GM21360 (cell line): ENCODE results near the gene PIGR.
"Not testable (repeated sequence)": the region's sequence is repeated elsewhere in the genome, so short reads cannot be mapped to it uniquely, and the experiment has no call there.

Experiments
- ATAC-seq: cut with Tn5 transposase; IDR thresholded peaks from one replicate; pipeline ENCODE4 v1.9.1; 2021; ENCODE audit warnings: mild to moderate bottlenecking, moderate library complexity; ENCODE audit not compliant: unreplicated experiment

The PIGR gene

DNA sequence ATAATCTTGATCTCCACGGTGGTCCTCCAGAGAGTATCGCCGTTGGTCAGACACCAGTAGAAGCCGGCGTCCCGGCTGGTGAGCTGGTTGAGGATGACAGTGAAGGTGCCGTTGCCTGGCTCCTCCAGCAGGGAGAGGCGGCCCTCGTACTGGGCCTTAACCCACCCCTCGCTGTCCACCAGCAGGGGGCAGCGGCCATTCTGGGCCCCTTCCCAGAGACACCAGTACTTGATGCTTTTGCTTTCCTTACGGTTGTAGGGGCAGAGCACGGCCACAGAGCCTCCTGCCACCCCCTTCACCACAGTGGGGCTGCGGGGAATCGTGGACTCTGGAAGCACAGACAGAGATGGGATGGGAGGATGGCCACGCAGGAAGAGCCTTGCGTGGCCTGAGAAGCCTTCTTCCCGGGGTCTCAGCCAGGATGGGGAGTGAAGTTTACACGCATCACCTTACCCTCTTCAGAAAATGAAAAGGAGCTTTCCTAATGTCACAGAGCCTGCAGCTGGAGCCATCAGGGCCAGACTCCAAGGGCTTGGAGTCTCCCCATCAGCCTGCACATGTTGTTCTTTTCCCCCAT is 10.7 kb downstream of the PIGR start:
- no peak for ATAC-seq

DNA sequence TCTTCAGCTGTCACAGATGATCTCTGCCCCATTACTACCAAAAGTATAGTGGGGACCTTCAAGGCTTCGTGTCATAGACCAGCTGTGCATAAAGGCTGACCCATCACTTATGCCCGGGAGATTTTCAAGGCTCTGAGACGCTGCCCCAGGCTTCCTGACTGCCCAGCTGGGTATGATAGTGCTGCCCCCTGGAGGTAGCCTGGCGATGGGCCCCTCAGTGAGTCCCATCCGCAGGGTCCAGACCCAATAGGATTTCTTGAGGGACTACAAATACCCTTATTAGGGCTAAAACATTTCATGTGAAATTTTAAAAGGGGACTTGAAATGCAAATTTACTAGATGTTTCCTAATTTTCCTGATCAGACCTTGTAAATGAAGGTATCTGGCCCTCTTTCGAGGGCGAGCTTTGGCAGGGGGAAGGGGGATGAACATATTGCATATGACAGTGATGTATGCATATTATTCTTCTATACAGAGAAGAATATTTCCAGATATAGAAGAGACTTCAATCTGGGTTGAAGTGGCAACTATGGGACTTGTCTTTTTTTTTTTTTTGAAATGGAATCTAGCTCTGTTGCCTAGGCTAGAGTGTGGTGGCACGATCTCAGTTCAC is 12.8 kb downstream of the PIGR start:
- no peak for ATAC-seq

- no peak for ATAC-seq
Measured at GRCh38 chr1:206932177-206932576, 14.1 kb downstream of the PIGR start.

DNA sequence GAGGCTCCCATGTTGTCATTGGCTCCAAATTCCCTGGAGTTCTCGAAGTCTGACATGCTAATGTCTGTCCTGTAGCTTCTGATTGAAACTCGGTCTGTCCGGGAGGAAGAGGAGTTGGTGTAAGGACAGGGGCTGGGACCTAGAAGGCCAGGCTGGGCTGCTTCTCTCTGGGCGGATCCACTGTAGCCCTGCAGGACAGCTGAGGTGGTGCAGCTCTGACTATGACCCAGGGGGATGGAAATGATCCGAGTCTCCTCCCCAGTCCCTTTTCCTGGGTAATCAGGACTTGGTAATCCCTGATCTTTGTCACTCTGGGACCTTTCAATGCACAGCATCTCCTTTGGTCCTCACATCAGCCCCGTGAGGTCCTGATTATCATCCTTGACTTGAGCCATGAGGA is 14.6 kb downstream of the PIGR start:
- ATAC-seq, result no peak

DNA sequence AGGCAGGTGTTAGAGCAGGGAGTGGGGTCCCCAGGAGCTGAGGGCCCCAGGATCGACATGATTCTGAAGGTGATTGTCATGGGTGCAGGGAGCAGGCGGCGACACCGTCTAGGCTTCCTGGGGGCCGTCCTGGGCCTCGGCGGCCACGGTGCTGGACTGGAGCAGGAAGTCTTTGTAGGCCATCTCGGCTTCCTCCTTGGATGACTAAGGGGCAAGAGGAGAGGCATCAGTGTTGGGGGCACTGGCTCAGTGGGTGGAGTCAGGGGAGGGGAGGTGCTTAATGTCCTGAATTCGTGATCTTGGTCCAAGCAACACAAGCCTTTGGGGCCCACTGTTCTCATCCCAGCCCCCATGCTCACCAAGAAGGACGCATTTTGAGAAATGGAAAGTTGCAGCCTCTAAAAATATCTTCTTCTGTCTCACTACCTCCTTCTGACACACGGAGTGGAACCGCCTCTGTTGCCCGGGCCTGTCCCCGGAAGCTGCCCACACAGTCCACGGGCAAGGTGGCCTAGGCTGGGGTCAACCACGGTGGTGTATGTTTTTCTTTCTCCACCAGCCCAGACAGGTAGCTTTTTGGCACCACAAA is 16.0 kb downstream of the PIGR start:
- ATAC-seq, result peak; percentile 63

DNA sequence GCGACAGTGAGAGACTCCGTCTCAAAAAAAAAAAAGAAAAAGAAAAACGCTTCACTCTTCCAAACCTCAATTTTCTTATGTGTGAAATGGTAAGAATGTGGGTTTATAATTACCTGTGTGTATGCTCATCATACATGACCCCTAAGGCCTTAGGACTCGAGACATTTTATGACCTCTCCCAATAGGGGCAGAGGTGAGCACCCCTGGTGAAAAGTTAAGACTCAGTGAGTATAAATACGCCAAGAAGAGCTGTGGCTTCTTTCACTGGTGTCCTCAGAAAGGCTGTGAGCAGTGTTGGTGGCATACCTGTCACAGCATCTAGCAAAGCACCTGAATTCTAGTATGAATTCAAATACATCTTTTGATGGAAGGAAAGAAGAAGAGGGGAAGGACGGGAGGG is 16.7 kb downstream of the PIGR start:
- ATAC-seq, result no peak

GRCh38 chr1:206926286-206926685 is 20.0 kb downstream of the PIGR start:
- no peak for ATAC-seq

GRCh38 chr1:206925106-206925736 is 21.0 kb downstream of the PIGR start:
- ATAC-seq, result peak; percentile 55

DNA sequence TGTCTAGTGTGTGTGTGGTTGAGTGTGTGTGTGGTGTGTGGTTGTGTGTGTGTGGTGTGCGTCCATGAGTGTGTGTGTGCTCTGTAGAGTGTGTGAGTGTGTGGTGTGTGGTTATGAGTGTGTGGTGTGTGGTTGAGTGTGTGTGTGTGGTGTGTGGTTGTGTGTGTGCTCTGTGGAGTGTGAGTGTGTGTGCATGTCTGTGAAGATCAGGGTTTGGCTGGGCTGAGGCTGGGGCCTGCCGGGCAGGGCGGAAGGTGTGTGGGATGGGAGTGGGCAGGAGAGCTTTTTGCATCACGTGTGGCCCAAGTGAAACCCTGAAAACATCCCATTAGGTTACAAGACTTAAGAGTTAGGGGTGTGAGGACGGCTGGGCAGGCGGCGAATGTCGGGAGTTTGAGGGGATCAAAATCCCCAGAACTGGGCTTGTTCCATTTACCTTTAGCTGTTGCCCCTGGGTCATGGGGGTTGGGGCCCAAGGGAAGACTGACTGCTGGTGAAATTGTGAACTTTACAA is 21.6 kb downstream of the PIGR start:
- peak; percentile 14 for ATAC-seq

DNA sequence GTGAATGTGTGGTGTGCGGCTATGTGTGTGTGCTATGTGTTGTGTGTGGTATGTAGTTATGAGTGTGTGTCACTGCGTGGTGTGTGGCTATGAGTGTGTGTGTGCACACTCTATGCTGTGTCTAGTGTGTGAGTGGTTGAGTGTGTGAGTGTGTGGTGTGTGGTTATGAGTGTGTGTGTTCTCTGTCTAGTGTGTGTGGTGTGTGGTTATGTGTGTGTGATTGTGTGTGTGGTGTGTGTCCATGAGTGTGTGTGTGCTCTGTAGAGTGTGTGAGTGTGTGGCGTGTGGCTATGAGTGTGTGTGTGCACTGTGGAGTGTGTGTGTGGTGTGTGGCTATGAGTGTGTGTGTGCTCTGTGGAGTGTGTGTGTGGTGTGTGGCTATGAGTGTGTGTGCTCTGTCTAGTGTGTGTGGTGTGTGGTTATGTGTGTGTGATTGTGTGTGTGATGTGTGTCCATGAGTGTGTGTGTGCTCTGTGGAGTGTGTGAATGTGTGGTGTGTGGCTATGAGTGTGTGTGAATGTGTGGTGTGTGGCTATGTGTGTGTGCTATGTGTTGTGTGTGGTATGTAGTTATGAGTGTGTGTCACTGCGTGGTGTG is 22.2 kb downstream of the PIGR start:
- not testable (repeated sequence) for ATAC-seq

DNA sequence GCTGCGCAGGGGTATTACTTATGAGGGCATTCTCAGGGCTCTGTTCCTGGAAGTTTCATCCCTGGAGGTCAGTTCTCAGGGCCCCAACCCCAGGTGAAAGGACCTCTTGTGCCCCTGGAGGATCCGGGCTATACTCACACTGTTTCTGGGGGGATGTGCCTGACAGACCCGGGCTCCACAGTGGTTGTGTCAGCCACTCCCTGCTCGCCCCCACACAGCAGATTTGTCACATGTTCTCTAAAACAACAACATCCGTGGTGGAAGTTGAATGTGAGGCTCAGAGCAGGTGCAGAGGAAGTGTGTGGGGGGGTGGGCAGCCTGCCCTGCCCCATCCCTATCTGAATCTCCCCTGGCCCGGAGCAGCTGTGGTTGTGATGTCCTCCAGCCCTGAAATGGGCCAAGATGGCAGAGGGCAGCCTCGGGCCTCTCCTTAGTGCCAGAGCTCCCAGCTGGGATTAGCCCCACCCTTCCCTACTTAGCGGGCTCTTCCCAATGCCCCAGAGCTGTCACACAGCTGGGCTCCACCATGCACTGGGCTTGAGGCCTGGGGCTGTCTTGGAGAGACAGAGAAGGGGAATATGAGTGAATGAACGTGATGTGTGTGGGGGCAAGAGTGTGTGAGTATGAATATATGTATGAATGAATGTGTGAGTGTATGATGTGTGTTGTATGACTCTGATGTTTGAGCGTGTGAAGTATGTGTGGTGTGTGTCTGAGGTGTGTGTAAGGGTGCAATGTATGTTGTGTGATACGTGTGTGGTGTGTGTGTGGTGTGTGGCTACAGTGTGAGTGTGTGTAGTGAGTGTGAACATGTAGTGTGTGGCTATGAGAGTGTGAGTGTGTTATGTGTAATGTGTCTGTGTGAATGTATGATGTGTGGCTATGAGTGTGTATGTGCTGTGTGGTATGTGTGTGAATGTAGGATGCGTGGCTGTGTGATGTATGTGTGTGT is 23.0 kb downstream of the PIGR start:
- peak; percentile 33 for ATAC-seq

- no peak for ATAC-seq
Measured at GRCh38 chr1:206922524-206922923, 23.7 kb downstream of the PIGR start.

DNA sequence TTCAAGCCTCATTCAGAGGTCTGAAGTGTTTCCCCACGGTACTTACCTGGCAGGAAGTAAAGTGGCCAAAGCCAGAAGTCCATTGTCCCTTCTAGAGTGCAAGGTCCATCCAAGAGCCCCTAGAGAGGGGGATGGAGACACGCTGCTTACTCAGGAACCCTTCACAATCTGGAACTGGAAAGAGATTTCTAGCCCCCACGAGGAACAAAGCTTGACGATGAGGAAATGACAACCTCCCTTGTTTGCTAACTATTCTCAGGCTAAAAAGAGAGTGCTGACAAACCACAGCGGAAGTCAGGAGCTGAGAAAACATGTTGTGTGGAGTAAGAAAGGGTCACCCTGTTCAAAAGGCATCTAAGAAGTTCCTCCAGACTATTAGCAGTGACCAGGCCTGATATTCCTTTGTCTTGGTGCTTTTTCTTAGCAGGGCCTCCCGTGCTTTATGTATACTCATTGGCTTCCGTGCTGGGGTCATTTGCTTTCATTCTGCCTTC is 24.4 kb downstream of the PIGR start, which contains the start of gene FCMR:
TSS of gene FCMR (minus strand) at position 170 of the 494 bp plus-strand sequence. CDS start at position 83, 87 bp downstream.
- no peak for ATAC-seq

GRCh38 chr1:206918076-206918475 is 28.2 kb downstream of the PIGR start:
- ATAC-seq, result no peak

- no peak for ATAC-seq
Measured at GRCh38 chr1:206916000-206916709, 30.1 kb downstream of the PIGR start.

- no peak for ATAC-seq
Measured at GRCh38 chr1:206915030-206915735, 31.1 kb downstream of the PIGR start.

- ATAC-seq, result no peak
Measured at GRCh38 chr1:206913766-206914537, 32.3 kb downstream of the PIGR start.

DNA sequence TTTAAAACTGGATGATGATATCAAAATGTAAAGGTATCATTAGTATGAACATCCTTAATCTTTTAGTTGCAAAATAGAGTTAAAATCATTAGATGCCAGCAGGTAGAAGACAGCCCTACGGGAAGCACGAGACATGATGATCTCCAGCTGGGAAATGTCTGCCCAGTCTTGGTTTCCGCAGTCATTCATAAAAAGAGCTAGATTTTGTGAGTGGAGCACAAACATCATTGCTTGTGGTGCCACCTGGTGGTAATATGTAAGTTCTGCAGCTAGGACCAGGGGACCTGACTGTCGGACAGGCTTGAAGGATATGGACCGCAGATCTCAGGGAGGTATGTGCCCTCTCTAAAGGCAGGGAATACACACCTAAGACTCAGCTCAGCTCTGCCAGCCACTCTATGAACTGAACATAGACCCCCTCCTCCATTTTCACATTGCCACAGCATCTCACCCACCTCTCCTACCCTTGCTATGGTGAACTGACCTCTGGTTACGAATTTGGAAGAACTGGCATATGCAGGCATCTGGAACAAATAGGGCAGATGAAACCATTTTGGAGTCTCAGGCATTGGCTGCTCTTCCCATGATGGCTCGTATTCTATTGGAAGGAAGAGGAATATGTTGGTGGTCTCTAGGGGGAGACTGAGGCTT is 33.7 kb downstream of the PIGR start:
- ATAC-seq, result no peak
